ENCODE measurements around the gene SPDYE16.
"Not testable (repeated sequence)": the region's sequence is repeated elsewhere in the genome, so short reads cannot be mapped to it uniquely, and the experiment has no call there.

SPDYE16 gene

GRCh38 chr7:76543197-76543596 lies at the start of gene SPDYE16:
Gene SPDYE16 (minus strand): TSS chr7:76543297. CDS start chr7:76541459, 1,838 bp downstream.
- not testable (repeated sequence) for DNase-seq

GRCh38 chr7:76592694-76593093 lies 49.6 kb upstream of the SPDYE16 start:
- DNase-seq = not testable (repeated sequence)

- not testable (repeated sequence) for DNase-seq
Observed at GRCh38 chr7:76591602-76592304, 48.7 kb upstream of the SPDYE16 start.

GRCh38 chr7:76591033-76591432 lies 47.9 kb upstream of the SPDYE16 start:
- not testable (repeated sequence) for DNase-seq

GRCh38 chr7:76588586-76588985 lies 45.5 kb upstream of the SPDYE16 start:
- DNase-seq = not testable (repeated sequence)

- not testable (repeated sequence) for DNase-seq
Observed at GRCh38 chr7:76586585-76587315, 43.7 kb upstream of the SPDYE16 start.

- DNase-seq = not testable (repeated sequence)
Observed at GRCh38 chr7:76583636-76584281, 40.7 kb upstream of the SPDYE16 start.

- peak; percentile 27 to 38 for DNase-seq
Observed at GRCh38 chr7:76582848-76583631, 39.9 kb upstream of the SPDYE16 start.

GRCh38 chr7:76575919-76576655 lies 33.0 kb upstream of the SPDYE16 start:
- not testable (repeated sequence) for DNase-seq

- not testable (repeated sequence) for DNase-seq
Observed at GRCh38 chr7:76575431-76575830, 32.3 kb upstream of the SPDYE16 start.

- not testable (repeated sequence) for DNase-seq
Observed at GRCh38 chr7:76572296-76572695, 29.2 kb upstream of the SPDYE16 start.

- DNase-seq = not testable (repeated sequence)
Observed at GRCh38 chr7:76570324-76570775, 27.3 kb upstream of the SPDYE16 start.

- DNase-seq = not testable (repeated sequence)
Observed at GRCh38 chr7:76568742-76569141, 25.6 kb upstream of the SPDYE16 start.

GRCh38 chr7:76567753-76568152 lies 24.7 kb upstream of the SPDYE16 start:
- not testable (repeated sequence) for DNase-seq

GRCh38 chr7:76567311-76567710 lies 24.2 kb upstream of the SPDYE16 start:
- DNase-seq = not testable (repeated sequence)

GRCh38 chr7:76565001-76565400 lies 21.9 kb upstream of the SPDYE16 start:
- not testable (repeated sequence) for DNase-seq

- not testable (repeated sequence) for DNase-seq
Observed at GRCh38 chr7:76561342-76561741, 18.2 kb upstream of the SPDYE16 start.

GRCh38 chr7:76560157-76560556 lies 17.1 kb upstream of the SPDYE16 start:
- DNase-seq = not testable (repeated sequence)

- not testable (repeated sequence) for DNase-seq
Observed at GRCh38 chr7:76559685-76560084, 16.6 kb upstream of the SPDYE16 start.

GRCh38 chr7:76551992-76552391 lies 8.9 kb upstream of the SPDYE16 start:
- DNase-seq = not testable (repeated sequence)

GRCh38 chr7:76549855-76550248 lies 6.8 kb upstream of the SPDYE16 start:
- not testable (repeated sequence) for DNase-seq

Measured in stimulated activated CD4-positive, alpha-beta T cell treated with anti-CD3 and anti-CD28 coated beads, Interleukin-2, amount 100 ng/mL, for 24 hours (primary cell).